ENCODE measurements around the gene RIOK3. TPM values are rescaled to one million over a fixed set of nuclear protein-coding genes. Genes with fewer than 3 reads are reported as not detected.

RIOK3 gene
- total RNA-seq, 1 experiment from 2014 or later: 42.5 TPM

DNA sequence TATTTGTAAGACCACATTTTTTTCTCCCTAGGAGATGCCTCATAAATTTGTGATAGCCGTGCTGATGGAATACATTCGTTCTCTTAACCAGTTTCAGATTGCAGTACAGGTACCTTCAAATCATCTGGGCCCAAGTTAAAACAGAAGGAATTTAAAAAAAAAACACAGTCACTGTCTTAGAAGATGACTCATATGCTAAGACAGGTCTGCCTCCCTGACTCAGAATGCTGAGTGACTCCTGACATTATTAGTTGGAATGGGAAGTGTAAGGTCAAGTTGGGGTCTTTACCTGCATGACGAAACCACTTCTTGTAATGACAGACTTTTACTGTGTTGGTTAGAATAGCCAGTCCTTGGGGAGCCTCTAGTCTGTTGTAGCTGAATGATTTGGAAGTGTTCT lies 76.5 kb downstream of the RIOK3 start (continued):
- TF ChIP-seq, protein P1, sequence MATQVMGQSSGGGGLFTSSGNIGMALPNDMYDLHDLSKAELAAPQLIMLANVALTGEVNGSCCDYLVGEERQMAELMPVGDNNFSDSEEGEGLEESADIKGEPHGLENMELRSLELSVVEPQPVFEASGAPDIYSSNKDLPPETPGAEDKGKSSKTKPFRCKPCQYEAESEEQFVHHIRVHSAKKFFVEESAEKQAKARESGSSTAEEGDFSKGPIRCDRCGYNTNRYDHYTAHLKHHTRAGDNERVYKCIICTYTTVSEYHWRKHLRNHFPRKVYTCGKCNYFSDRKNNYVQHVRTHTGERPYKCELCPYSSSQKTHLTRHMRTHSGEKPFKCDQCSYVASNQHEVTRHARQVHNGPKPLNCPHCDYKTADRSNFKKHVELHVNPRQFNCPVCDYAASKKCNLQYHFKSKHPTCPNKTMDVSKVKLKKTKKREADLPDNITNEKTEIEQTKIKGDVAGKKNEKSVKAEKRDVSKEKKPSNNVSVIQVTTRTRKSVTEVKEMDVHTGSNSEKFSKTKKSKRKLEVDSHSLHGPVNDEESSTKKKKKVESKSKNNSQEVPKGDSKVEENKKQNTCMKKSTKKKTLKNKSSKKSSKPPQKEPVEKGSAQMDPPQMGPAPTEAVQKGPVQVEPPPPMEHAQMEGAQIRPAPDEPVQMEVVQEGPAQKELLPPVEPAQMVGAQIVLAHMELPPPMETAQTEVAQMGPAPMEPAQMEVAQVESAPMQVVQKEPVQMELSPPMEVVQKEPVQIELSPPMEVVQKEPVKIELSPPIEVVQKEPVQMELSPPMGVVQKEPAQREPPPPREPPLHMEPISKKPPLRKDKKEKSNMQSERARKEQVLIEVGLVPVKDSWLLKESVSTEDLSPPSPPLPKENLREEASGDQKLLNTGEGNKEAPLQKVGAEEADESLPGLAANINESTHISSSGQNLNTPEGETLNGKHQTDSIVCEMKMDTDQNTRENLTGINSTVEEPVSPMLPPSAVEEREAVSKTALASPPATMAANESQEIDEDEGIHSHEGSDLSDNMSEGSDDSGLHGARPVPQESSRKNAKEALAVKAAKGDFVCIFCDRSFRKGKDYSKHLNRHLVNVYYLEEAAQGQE (IDR thresholded peaks at IDR 0.05; ENCODE audit: low read depth): no peak

DNA sequence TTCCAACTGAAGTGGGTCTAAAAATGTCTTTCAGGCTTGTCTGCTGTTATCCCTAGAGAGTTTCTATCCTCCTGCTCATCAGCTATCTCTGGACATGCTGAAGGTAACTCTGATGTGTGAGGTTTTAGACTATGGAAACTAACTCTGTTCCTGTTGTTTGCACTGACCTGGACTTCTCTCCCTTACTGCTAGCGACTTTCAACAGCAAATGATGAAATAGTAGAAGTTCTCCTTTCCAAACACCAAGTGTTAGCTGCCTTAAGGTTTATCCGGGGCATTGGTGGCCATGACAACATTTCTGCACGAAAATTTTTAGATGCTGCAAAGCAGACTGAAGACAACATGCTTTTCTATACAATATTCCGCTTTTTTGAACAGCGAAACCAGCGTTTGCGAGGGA lies 77.1 kb downstream of the RIOK3 start:
- no peaks in the 10 kb centered on the region for H3K79me2 ChIP-seq (ENCODE audit: insufficient read depth, low read length)
- DNase-seq (ENCODE audit: low read depth, low spot score) (no peak), ATAC-seq (0 out of 2 replicates have a peak, but pooled peaks have one; percentile 8)
- intact Hi-C loops (cut with micrococcal nuclease): no loop called here
- CTCF ChIA-PET: no interaction called here
- H3K36me3 ChIP-seq (ENCODE audit: control insufficient read depth in 1 of 2, insufficient read depth in 2 of 2, low read length in 2 of 2): peaks cover 38 to 48% of the 10 kb centered on the region in 2 experiments; a peak in 3 of 4 replicates
- H3K4me1 ChIP-seq (ENCODE audit: control insufficient read depth in 1 of 2, insufficient read depth in 2 of 2, low read length in 2 of 2): peaks cover 13 to 25% of the 10 kb centered on the region in 2 experiments
- TF ChIP-seq RAD21 (IDR thresholded peaks at IDR 0.05; ENCODE audit: low read depth): no peak
- TF ChIP-seq CBX3 (IDR thresholded peaks at IDR 0.05; ENCODE audit: low read depth): no peak
- TF ChIP-seq, protein P2, sequence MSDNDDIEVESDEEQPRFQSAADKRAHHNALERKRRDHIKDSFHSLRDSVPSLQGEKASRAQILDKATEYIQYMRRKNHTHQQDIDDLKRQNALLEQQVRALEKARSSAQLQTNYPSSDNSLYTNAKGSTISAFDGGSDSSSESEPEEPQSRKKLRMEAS (IDR thresholded peaks at IDR 0.05): no peak
- TF ChIP-seq SP1 (IDR thresholded peaks at IDR 0.05; ENCODE audit: low read depth): no peak
- no peak for TF ChIP-seq FOSL1 (IDR thresholded peaks at IDR 0.05; ENCODE audit: low read depth)
- no peak for TF ChIP-seq SIN3A (IDR thresholded peaks at IDR 0.05; ENCODE audit: low read depth)
- TF ChIP-seq ELF1 (IDR thresholded peaks at IDR 0.05; ENCODE audit: borderline replicate concordance, low read depth): no peak
- TF ChIP-seq EGR1 (IDR thresholded peaks at IDR 0.05; ENCODE audit: low read depth): no peak
- TF ChIP-seq ZNF274 (IDR thresholded peaks at IDR 0.05; ENCODE audit: low read depth, low read length): no peak
- H3K27ac ChIP-seq (ENCODE audit: low read depth, low read length): peak overlapping the region; percentile 63; the same call in 1 of the 2 replicates
- H4K20me1 ChIP-seq (ENCODE audit: insufficient read depth): no peaks in the 10 kb centered on the region
- RAD21 ChIA-PET (ENCODE audit: low non-redundant PET in 1 of 2, low total read pairs in 2 of 2, uncharacterized antibody in 2 of 2, unreplicated experiment in 2 of 2): no interaction called here
- H3K27me3 ChIP-seq (ENCODE audit: insufficient read depth, low read length): no peaks in the 10 kb centered on the region
- POLR2A ChIA-PET: no interaction called here
- 0 out of 4 replicates have a peak overlapping the region, but pooled peaks of 1 of the 2 experiments have one; percentile 10 for H3K4me3 ChIP-seq (replicated peaks in 1 of 2; ENCODE audit: low read depth in 1 of 2, low read length in 2 of 2)
- H3K9me3 ChIP-seq (ENCODE audit: control insufficient read depth in 1 of 2, insufficient read depth in 1 of 2, low read depth in 1 of 2, low read length in 2 of 2): no peaks in the 10 kb centered on the region
- TSS peak; percentile 82 for BruUV-seq (replicated peaks)
- no peak overlapping the region for H2AFZ ChIP-seq (ENCODE audit: low read depth, low read length, poor library complexity, severe bottlenecking)
- H3K4me2 ChIP-seq (ENCODE audit: low read length): peak overlapping the region; percentile 56
- no peaks in the 10 kb centered on the region for H3K9me2 ChIP-seq (ENCODE audit: insufficient read depth)
- H3K9ac ChIP-seq (ENCODE audit: low read length): peak overlapping the region; percentile 12; the same call in 1 of the 2 replicates

Data from HCT116 (cell line).